ENCODE data around the gene CNFN.

DNA sequence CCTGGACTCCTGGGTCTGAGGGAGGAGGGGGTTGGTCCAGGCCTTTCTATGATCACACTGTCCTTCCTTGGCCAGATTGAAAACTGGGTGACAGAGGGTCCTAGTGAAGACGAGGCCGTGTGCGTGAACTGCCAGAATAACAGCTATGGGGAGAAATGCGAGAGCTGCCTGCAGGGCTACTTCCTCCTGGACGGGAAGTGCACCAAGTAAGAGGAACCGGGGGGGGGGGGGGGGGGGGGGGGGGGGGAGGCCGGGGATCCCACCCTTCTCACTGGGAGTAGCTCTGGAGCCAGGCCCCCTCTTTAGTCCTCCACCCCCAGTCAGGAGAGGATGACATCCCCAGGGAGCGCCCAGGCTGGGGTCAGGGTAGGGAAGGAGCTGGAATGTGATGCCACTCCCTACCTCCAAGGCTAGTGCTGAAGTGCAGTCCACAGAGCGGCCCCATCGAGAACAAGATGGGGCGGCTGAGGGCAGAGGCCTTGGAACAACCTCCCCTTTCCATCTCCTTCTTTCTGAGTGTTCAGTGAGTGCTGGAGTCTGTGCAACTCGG, 19.4 kb downstream of the CNFN start:
- TF ChIP-seq, protein P1, sequence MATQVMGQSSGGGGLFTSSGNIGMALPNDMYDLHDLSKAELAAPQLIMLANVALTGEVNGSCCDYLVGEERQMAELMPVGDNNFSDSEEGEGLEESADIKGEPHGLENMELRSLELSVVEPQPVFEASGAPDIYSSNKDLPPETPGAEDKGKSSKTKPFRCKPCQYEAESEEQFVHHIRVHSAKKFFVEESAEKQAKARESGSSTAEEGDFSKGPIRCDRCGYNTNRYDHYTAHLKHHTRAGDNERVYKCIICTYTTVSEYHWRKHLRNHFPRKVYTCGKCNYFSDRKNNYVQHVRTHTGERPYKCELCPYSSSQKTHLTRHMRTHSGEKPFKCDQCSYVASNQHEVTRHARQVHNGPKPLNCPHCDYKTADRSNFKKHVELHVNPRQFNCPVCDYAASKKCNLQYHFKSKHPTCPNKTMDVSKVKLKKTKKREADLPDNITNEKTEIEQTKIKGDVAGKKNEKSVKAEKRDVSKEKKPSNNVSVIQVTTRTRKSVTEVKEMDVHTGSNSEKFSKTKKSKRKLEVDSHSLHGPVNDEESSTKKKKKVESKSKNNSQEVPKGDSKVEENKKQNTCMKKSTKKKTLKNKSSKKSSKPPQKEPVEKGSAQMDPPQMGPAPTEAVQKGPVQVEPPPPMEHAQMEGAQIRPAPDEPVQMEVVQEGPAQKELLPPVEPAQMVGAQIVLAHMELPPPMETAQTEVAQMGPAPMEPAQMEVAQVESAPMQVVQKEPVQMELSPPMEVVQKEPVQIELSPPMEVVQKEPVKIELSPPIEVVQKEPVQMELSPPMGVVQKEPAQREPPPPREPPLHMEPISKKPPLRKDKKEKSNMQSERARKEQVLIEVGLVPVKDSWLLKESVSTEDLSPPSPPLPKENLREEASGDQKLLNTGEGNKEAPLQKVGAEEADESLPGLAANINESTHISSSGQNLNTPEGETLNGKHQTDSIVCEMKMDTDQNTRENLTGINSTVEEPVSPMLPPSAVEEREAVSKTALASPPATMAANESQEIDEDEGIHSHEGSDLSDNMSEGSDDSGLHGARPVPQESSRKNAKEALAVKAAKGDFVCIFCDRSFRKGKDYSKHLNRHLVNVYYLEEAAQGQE (IDR thresholded peaks at IDR 0.05; ENCODE audit: insufficient read depth in 1 of 2, low read depth in 2 of 2, low read length in 1 of 2) = no peak
- TF ChIP-seq, protein P2, sequence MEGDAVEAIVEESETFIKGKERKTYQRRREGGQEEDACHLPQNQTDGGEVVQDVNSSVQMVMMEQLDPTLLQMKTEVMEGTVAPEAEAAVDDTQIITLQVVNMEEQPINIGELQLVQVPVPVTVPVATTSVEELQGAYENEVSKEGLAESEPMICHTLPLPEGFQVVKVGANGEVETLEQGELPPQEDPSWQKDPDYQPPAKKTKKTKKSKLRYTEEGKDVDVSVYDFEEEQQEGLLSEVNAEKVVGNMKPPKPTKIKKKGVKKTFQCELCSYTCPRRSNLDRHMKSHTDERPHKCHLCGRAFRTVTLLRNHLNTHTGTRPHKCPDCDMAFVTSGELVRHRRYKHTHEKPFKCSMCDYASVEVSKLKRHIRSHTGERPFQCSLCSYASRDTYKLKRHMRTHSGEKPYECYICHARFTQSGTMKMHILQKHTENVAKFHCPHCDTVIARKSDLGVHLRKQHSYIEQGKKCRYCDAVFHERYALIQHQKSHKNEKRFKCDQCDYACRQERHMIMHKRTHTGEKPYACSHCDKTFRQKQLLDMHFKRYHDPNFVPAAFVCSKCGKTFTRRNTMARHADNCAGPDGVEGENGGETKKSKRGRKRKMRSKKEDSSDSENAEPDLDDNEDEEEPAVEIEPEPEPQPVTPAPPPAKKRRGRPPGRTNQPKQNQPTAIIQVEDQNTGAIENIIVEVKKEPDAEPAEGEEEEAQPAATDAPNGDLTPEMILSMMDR (IDR thresholded peaks at IDR 0.05) = no peak

Measured in Panc1 (cell line).